ENCODE data around the gene NUAK2. TPM values are rescaled to one million over a fixed set of nuclear protein-coding genes. Genes with fewer than 3 reads are reported as not detected.

The NUAK2 gene
- total and polyA plus RNA-seq, 5 experiments from 2014 or later: 14.3 to 73.6 (median 46.9) TPM

DNA sequence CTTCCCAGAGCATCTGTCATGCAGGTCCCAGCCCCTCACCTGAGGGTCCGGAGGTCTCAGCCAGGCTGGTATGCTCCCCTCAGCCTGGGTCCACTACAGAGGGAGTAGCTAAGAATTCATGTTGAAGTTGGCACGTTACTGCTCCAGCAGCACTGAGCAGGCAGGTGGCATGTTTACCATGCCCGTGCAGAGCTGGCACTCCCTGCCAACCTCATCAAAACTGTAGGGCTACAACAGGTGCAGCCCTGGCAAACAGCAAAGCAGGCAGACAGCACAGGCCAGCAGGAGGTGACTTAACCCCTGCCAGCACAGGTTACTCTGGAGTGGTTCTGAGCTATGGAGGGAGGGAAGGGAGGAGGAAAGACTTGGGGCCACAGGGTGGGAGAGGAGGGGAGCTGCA, 46.4 kb downstream of the NUAK2 start:
- H3K27me3 Mint-ChIP-seq: no peaks in the 10 kb centered on the region
- H3K4me1 Mint-ChIP-seq: peaks cover 23 to 66% (median 61%) of the 10 kb centered on the region in 4 donors
- POLR2A ChIA-PET: interaction anchor here (1.0 to 11.7 kb wide), 8 partner anchors 11 to 210 kb away, joined by 4 to 590 read pairs (median 22); partner anchors contain the start of gene NUAK2
- H3K9me3 Mint-ChIP-seq: no peaks in the 10 kb centered on the region
- H3K27ac Mint-ChIP-seq: peak overlapping the region in 9 of 10 donors; percentile 89 to 97 (median 92)
- ATAC-seq (peak; percentile 85), DNase-seq (peak; percentile 19 to 84 (median 56))
- H3K36me3 Mint-ChIP-seq: peaks cover 0 to 15% (median 0%) of the 10 kb centered on the region in 3 donors
- H3K4me3 Mint-ChIP-seq: peak overlapping the region; percentile 31 to 86 (median 65)

DNA sequence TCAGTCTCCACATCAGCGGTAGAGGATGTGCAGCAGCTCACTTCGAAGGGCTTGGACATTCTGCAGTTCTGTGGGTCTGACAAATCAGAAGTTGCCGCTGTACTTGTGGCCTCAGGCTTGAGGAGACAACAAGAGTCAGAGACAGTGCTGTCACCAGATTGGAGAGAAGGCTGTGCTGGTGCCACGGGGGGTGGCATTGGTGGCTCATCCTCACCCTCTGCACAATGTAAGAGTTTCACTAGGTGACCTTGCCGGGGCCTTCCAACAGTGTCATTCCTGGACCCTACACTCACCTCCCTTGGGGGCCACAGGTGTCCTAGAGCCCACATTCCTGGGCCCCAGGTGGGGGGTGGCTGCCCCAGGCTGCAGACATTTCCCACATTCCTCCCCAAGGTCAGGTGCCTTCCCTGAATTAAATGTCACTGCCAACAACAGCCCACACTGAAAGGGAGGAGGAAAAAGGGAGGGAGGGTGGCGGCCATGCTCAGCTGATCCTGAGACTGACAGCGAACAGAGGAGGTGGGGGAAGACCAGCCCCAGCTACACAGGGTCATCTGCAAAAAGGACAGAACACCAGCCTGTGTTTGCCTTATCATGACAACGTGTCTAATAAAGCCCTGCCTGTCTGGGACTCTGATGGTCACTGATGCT, 47.4 kb downstream of the NUAK2 start:
- H3K4me3 Mint-ChIP-seq: peak overlapping the region in 9 of 10 donors; percentile 53 to 87 (median 70)
- no peaks in the 10 kb centered on the region for H3K9me3 Mint-ChIP-seq
- H3K27ac Mint-ChIP-seq: peak overlapping the region; percentile 55 to 97 (median 89)
- H3K4me1 Mint-ChIP-seq: peaks cover 14 to 56% (median 51%) of the 10 kb centered on the region in 4 donors
- H3K36me3 Mint-ChIP-seq: peaks cover 0 to 17% (median 0%) of the 10 kb centered on the region in 3 donors
- peak; percentile 8 to 24 for ATAC-seq
- POLR2A ChIA-PET: interaction anchor here (0.6 to 11.7 kb wide), 14 partner anchors 12 to 358 kb away, joined by 3 to 590 read pairs (median 6); partner anchors contain the start of genes ELK4 and NUAK2
- DNase-seq: no peak
- H3K27me3 Mint-ChIP-seq: no peaks in the 10 kb centered on the region

GRCh38 chr1:205273551-205273982, 48.0 kb downstream of the NUAK2 start:
- ATAC-seq (peak; percentile 77), DNase-seq (peak; percentile 74 to 92 (median 84))
- Mint-ChIP-seq H3K27ac (peak overlapping the region; percentile 55 to 97 (median 88)), H3K4me3 (peak overlapping the region; percentile 50 to 87 (median 69)), H3K36me3 (peaks cover 0 to 21% (median 0%) of the 10 kb centered on the region in 3 donors), H3K4me1 (peaks cover 11 to 50% (median 45%) of the 10 kb centered on the region in 4 donors), H3K27me3 (no peaks in the 10 kb centered on the region), H3K9me3 (no peaks in the 10 kb centered on the region)
- POLR2A ChIA-PET: interaction anchor here (0.5 to 11.7 kb wide), 15 partner anchors 12 to 718 kb away, joined by 3 to 590 read pairs (median 4); partner anchors contain the start of genes ELK4 and NUAK2

GRCh38 chr1:205272536-205272935, 49.0 kb downstream of the NUAK2 start:
- Mint-ChIP-seq H3K36me3 (peaks cover 0 to 24% (median 0%) of the 10 kb centered on the region in 3 donors), H3K4me1 (peaks cover 7 to 40% (median 35%) of the 10 kb centered on the region in 4 donors), H3K9me3 (no peaks in the 10 kb centered on the region), H3K27ac (peak overlapping the region in 1 of 10 donors; percentile 41), H3K4me3 (peak overlapping the region in 1 of 10 donors; percentile 35), H3K27me3 (no peaks in the 10 kb centered on the region)
- POLR2A ChIA-PET: interaction anchor here (0.5 to 11.7 kb wide), 5 partner anchors 14 to 516 kb away, joined by 3 to 590 read pairs (median 5); partner anchors contain the start of gene NUAK2
- ATAC-seq: no peak
- no peak for DNase-seq

DNA sequence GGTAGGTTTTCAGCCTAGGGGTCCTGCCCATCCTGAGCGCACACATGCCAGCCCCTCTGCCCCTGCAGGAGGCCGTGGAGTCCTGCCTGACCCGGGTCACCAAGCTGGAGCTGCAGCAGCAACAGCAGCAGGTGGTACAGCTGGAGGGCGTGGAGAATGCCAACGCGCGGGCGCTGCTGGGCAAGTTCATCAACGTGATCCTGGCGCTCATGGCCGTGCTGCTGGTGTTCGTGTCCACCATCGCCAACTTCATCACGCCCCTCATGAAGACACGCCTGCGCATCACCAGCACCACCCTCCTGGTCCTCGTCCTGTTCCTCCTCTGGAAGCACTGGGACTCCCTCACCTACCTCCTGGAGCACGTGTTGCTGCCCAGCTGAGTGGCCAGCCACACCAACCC, 49.8 kb downstream of the NUAK2 start:
- ATAC-seq (no peak), DNase-seq (no peak)
- peak overlapping the region in 1 of 10 donors; percentile 4 for H3K27ac Mint-ChIP-seq
- H3K27me3 Mint-ChIP-seq: no peaks in the 10 kb centered on the region
- POLR2A ChIA-PET: interaction anchor here (0.5 to 11.7 kb wide), 4 partner anchors 15 to 517 kb away, joined by 3 to 590 read pairs (median 194); partner anchors contain the start of gene NUAK2
- peaks cover 7 to 36% (median 31%) of the 10 kb centered on the region in 4 donors for H3K4me1 Mint-ChIP-seq
- H3K4me3 Mint-ChIP-seq: no peak overlapping the region
- H3K36me3 Mint-ChIP-seq: peaks cover 0 to 24% (median 0%) of the 10 kb centered on the region in 3 donors
- no peaks in the 10 kb centered on the region for H3K9me3 Mint-ChIP-seq

DNA sequence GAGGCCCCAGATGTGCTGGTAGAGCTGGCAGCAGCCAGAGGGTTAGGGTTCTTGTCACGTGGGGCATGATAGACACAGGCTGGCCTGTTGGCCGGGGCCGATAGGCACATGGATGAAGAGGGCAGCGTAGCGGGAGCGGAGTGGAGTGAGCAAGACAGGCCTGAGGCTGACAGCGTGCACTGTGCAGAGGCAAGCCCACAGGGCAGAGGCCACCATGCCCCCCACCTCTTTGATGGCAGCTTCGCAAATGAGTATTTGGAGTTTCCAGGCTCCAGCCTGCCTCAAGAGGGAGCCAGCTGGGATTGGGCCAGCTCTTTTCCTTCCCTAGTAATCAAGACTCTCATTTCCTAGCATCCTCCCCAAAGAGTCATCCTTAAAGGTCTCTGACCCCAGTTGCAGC, 50.3 kb downstream of the NUAK2 start:
- DNase-seq: no peak
- H3K27me3 Mint-ChIP-seq: no peaks in the 10 kb centered on the region
- POLR2A ChIA-PET: interaction anchor here (0.8 to 11.7 kb wide), 3 partner anchors 15 to 253 kb away, joined by 3 to 590 read pairs (median 383); partner anchors contain the start of gene NUAK2
- H3K4me3 Mint-ChIP-seq: no peak overlapping the region
- no peaks in the 10 kb centered on the region for H3K9me3 Mint-ChIP-seq
- H3K4me1 Mint-ChIP-seq: peaks cover 6 to 32% (median 26%) of the 10 kb centered on the region in 4 donors
- peaks cover 0 to 24% (median 0%) of the 10 kb centered on the region in 3 donors for H3K36me3 Mint-ChIP-seq
- no peak overlapping the region for H3K27ac Mint-ChIP-seq
- ATAC-seq: no peak

- Mint-ChIP-seq H3K4me3 (no peak overlapping the region), H3K27ac (peak overlapping the region in 2 of 10 donors; percentile 52 to 61), H3K27me3 (no peaks in the 10 kb centered on the region), H3K36me3 (peaks cover 0 to 24% (median 0%) of the 10 kb centered on the region in 3 donors), H3K4me1 (peaks cover 5 to 29% (median 22%) of the 10 kb centered on the region in 4 donors), H3K9me3 (no peaks in the 10 kb centered on the region)
- POLR2A ChIA-PET: interaction anchor here (0.8 to 11.7 kb wide), 3 partner anchors 16 to 254 kb away, joined by 3 to 590 read pairs (median 383); partner anchors contain the start of gene NUAK2
- ATAC-seq: no peak
- DNase-seq: no peak
Measured at GRCh38 chr1:205270764-205271163, 50.8 kb downstream of the NUAK2 start.

DNA sequence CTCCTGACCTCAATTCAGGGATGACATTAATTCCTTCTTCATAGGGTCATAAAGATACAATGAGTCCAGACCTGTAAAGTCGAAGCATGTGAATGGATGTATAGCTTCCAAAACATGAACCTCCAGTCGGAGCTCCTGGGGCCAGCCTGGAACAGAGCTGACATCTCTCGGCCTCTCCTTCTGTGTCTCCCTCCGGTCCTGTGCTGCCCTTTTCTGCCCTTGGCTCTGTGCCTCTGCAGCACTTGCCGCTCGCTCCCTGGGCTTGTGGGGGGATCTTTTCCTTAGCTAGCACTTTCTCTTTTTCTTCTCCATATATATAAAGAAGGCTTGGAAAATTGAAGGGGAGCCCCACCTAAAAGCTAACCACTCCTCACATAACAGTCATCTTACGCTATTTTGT, 51.3 kb downstream of the NUAK2 start:
- Mint-ChIP-seq H3K4me1 (peaks cover 2 to 24% (median 17%) of the 10 kb centered on the region in 4 donors), H3K9me3 (no peaks in the 10 kb centered on the region), H3K27ac (peak overlapping the region in 1 of 10 donors; percentile 61), H3K36me3 (peaks cover 0 to 24% (median 0%) of the 10 kb centered on the region in 3 donors), H3K4me3 (no peak overlapping the region), H3K27me3 (no peaks in the 10 kb centered on the region)
- ATAC-seq: no peak
- DNase-seq: no peak
- POLR2A ChIA-PET: interaction anchor here (11.7 kb wide), 1 partner anchor 50 kb away, joined by 590 read pairs; the partner anchor contains the start of gene NUAK2

GRCh38 chr1:205269711-205270110, 51.8 kb downstream of the NUAK2 start:
- ATAC-seq: no peak
- H3K27me3 Mint-ChIP-seq: no peaks in the 10 kb centered on the region
- H3K4me1 Mint-ChIP-seq: peaks cover 0 to 19% (median 12%) of the 10 kb centered on the region in 4 donors
- no peaks in the 10 kb centered on the region for H3K9me3 Mint-ChIP-seq
- POLR2A ChIA-PET: interaction anchor here (0.5 to 11.7 kb wide), 2 partner anchors 19 to 51 kb away, joined by 4 to 590 read pairs; partner anchors contain the start of gene NUAK2
- peaks cover 0 to 24% (median 0%) of the 10 kb centered on the region in 3 donors for H3K36me3 Mint-ChIP-seq
- DNase-seq: no peak
- H3K4me3 Mint-ChIP-seq: no peak overlapping the region
- no peak overlapping the region for H3K27ac Mint-ChIP-seq

- POLR2A ChIA-PET: interaction anchor here (0.5 to 11.7 kb wide), 2 partner anchors 20 to 51 kb away, joined by 4 to 590 read pairs; partner anchors contain the start of gene NUAK2
Measured at GRCh38 chr1:205268846-205269680, 52.5 kb downstream of the NUAK2 start.

DNA sequence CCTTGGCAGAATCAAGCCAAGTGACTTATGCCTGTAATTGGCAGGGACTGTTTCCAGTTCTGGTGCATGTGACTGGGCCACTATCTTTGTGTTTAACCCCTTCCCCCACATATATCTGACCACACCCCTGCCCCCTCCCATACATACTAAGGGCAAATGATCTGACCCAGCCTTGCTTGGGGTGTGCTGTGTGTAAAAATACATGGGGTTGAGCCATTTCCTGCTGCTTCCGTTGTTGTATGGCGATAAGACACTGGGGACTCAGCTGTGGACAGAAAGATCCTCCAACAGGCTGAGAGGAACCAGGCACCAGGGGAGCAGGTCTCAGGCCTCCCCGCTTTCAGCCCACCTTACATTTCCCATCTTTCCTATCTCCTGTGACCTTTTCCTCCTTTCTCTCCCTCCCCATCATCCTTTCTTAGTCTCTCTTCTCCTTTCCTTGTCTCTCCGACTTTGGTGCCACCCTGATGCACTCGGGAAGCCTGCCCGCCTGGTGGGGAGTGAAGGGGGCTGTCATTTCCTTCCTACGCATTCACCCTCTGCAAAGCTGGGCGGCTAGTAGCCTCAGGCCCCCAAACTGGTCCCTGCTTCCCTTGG, 54.1 kb downstream of the NUAK2 start:
- Mint-ChIP-seq H3K36me3 (peaks cover 0 to 24% (median 0%) of the 10 kb centered on the region in 3 donors), H3K27me3 (peaks cover 0 to 2% (median 0%) of the 10 kb centered on the region in 5 donors), H3K27ac (no peak overlapping the region), H3K9me3 (no peaks in the 10 kb centered on the region), H3K4me1 (peaks cover 0 to 9% (median 6%) of the 10 kb centered on the region in 4 donors), H3K4me3 (no peak overlapping the region)
- ATAC-seq (no peak), DNase-seq (no peak)
- POLR2A ChIA-PET: no interaction called here

More at GRCh38 chr1:205268846-205269680, 52.5 kb downstream of the NUAK2 start:
- DNase-seq (no peak), ATAC-seq (no peak)
- Mint-ChIP-seq H3K36me3 (peaks cover 0 to 24% (median 0%) of the 10 kb centered on the region in 3 donors), H3K9me3 (no peaks in the 10 kb centered on the region), H3K4me3 (no peak overlapping the region), H3K4me1 (peaks cover 0 to 12% (median 8%) of the 10 kb centered on the region in 4 donors), H3K27ac (no peak overlapping the region), H3K27me3 (no peaks in the 10 kb centered on the region)

Data from naive thymus-derived CD8-positive, alpha-beta T cell (primary cell).